Left ventricle myocardium inferior (tissue), 1 donor: ENCODE measurements around the gene CHRNA1. TPM values are rescaled to one million over a fixed set of nuclear protein-coding genes. Genes with fewer than 3 reads are reported as not detected.

ENCODE experiments used
- DNase-seq: peaks from one replicate; pipeline ENCODE4 v3.0.0-alpha.2; 2020
- H3K27ac ChIP-seq: fragments of 200-600 bp; replicated peaks from 2 replicates; pipeline ENCODE4 v1.8.0; 2021
- H3K27me3 ChIP-seq: fragments of 200-600 bp; 2 replicates; pipeline ENCODE4 v1.8.0; 2021; ENCODE audit warnings: low read depth
- H3K36me3 ChIP-seq: fragments of 200-600 bp; 2 replicates; pipeline ENCODE4 v1.8.0; 2021
- H3K4me1 ChIP-seq: fragments of 200-600 bp; 2 replicates; pipeline ENCODE4 v1.8.0; 2021
- H3K4me3 ChIP-seq: fragments of 200-600 bp; 2 replicates; pipeline ENCODE4 v1.8.0; 2021; ENCODE audit warnings: mild to moderate bottlenecking, moderate library complexity
- H3K9me3 ChIP-seq: fragments of 200-600 bp; replicated peaks from 2 replicates; pipeline ENCODE4 v1.8.0; 2021
- intact Hi-C: fragments of 100-400 bp; cut with micrococcal nuclease; formaldehyde crosslinking; loops from one replicate; pipeline ENCODE4 v1.11.0; 2022
- total RNA-seq: library from RNA; stranded (reverse); fragmentation: NEBNext Ultra II Directional; extraction: Animal tissue kit (Norgen Biotek cat#: 25700); gene quantifications from one replicate; pipeline ENCODE4 v1.2.1, GENCODE V29; 2021
- TF ChIP-seq, protein P1 (sequence below): fragments of 200-600 bp; IDR thresholded peaks from 2 replicates; pipeline ENCODE4 v1.8.0; 2021; ENCODE audit warnings: antibody characterized with exemption, mild to moderate bottlenecking, borderline replicate concordance
- donor health status: DM: no; HTN: yes; CAD: no; lungs with severe emphysema.

Gene CHRNA1
- total RNA-seq, 1 donor from 2014 or later, result 0.33 TPM

DNA sequence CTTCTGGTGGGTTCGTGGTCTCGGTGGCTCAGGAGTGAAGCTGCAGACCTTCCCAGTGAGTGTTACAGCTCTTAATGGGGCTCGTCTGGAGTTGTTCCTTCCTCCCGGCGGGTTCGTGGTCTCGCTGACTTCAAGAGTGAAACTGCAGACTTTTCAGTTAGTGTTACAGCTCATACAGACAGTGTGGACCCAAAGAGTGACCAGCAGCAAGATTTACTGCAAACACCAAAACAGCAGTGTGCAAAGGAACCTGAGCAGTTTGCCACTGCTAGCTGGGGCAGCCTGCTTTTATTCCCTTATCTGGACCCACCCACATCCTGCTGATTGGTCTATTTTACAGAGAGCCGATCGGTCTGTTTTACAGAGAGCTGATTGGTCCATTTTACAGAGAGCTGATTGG is 55.6 kb downstream of the CHRNA1 start:
- H3K9me3 ChIP-seq, result no peaks in the 10 kb centered on the region
- no peak for DNase-seq
- TF ChIP-seq, protein P1, sequence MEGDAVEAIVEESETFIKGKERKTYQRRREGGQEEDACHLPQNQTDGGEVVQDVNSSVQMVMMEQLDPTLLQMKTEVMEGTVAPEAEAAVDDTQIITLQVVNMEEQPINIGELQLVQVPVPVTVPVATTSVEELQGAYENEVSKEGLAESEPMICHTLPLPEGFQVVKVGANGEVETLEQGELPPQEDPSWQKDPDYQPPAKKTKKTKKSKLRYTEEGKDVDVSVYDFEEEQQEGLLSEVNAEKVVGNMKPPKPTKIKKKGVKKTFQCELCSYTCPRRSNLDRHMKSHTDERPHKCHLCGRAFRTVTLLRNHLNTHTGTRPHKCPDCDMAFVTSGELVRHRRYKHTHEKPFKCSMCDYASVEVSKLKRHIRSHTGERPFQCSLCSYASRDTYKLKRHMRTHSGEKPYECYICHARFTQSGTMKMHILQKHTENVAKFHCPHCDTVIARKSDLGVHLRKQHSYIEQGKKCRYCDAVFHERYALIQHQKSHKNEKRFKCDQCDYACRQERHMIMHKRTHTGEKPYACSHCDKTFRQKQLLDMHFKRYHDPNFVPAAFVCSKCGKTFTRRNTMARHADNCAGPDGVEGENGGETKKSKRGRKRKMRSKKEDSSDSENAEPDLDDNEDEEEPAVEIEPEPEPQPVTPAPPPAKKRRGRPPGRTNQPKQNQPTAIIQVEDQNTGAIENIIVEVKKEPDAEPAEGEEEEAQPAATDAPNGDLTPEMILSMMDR, result no peak
- H3K4me3 ChIP-seq, result no peak overlapping the region
- no peak overlapping the region for H3K27ac ChIP-seq
- peaks cover 41% of the 10 kb centered on the region for H3K27me3 ChIP-seq
- no peaks in the 10 kb centered on the region for H3K4me1 ChIP-seq
- no peaks in the 10 kb centered on the region for H3K36me3 ChIP-seq
- intact Hi-C loops, result no loop called here

DNA sequence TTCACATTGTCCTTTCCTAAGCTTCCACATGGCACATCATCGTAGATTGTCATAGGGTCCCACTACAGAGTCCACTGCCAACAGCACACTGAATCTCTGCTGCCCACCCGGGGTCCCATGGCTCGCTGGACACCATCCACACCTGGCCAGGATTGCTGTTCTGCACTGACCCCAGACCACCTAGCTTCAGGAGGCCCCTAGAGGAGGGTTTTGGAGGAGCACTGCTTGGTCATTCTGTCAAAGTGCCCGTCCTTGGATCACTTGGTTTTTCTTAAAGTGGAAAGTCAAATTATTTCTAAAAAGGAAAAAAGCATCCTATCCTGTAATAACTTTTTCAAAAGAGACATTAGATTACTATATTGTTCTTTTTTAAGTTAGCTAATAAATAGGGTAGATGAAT is 59.0 kb downstream of the CHRNA1 start:
- TF ChIP-seq, protein P1, result no peak

DNA sequence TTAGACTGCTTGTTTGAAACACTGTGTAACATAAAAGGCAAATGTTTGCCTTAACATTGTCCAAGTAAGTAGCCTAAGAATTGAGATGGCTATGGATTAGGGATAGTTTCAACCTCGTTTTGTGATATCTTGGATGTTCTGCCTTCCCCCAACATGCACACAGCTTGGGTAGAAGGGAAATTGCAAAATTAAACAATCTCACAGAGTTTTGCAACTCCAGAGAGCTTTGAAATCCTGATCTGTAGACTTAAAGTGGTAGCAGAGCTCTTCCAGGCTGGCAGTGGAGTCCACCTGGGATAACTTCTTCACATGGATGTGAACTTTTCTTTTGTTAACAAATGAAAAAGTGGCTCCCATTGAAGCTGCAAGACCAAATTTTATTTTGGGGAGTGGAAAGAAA is 59.6 kb downstream of the CHRNA1 start:
- H3K4me3 ChIP-seq, result no peak overlapping the region
- no peaks in the 10 kb centered on the region for H3K4me1 ChIP-seq
- H3K36me3 ChIP-seq, result no peaks in the 10 kb centered on the region
- H3K9me3 ChIP-seq, result no peaks in the 10 kb centered on the region
- intact Hi-C loops, result no loop called here
- DNase-seq, result no peak
- TF ChIP-seq, protein P1, result no peak
- no peak overlapping the region for H3K27ac ChIP-seq
- peaks cover 39% of the 10 kb centered on the region for H3K27me3 ChIP-seq

More for the DNA sequence above, 59.0 kb downstream of the CHRNA1 start:
- Histone ChIP-seq H3K27me3 (peaks cover 41% of the 10 kb centered on the region), H3K4me1 (no peaks in the 10 kb centered on the region), H3K4me3 (no peak overlapping the region), H3K36me3 (no peaks in the 10 kb centered on the region), H3K27ac (no peak overlapping the region), H3K9me3 (no peaks in the 10 kb centered on the region)
- no peak for DNase-seq
- intact Hi-C loops, result no loop called here

DNA sequence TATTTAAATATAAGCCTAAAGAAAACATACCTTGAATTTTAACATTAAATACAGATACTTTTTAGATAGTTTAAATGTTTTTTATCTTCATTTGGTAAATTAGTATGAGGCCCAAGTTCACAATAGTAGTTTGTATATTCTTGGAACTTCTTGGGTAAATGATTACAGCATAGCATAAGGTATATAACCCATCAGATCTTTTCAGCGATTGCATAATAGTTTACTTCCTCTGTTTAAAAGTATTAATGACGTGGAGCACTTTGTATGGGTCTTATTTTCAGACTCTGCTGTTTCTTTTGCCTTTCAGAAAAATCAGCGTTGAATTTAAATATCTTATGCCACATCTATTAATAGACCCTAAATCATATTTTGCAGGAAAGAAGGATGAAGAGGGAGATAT is 60.2 kb downstream of the CHRNA1 start:
- Histone ChIP-seq H3K36me3 (no peaks in the 10 kb centered on the region), H3K9me3 (no peaks in the 10 kb centered on the region), H3K4me3 (no peak overlapping the region), H3K27ac (no peak overlapping the region), H3K4me1 (no peaks in the 10 kb centered on the region), H3K27me3 (peaks cover 33% of the 10 kb centered on the region)
- no peak for DNase-seq
- intact Hi-C loops, result no loop called here
- TF ChIP-seq, protein P1, result no peak

DNA sequence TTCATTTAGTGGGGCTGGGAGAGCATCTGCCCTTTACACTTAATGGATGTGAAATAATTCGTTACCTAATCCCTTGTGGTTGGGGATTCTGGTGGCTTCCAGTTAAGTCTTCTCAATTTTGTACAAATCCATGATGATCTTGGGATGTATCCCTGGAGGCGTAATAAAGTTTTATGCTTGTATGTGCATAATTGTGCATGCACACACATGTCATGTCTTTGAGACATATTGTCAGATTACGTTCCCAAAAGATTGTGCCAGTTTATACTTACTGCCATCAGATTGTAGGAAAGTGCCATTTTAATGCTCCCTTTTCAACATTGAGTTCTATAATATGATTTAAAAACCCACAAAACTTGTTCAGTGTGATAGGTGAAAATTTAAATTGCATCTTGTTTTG is 60.8 kb downstream of the CHRNA1 start:
- H3K9me3 ChIP-seq, result no peaks in the 10 kb centered on the region
- H3K36me3 ChIP-seq, result no peaks in the 10 kb centered on the region
- intact Hi-C loops, result no loop called here
- H3K4me3 ChIP-seq, result no peak overlapping the region
- no peak for DNase-seq
- H3K4me1 ChIP-seq, result no peaks in the 10 kb centered on the region
- H3K27ac ChIP-seq, result no peak overlapping the region
- TF ChIP-seq, protein P1, result no peak
- H3K27me3 ChIP-seq, result peaks cover 32% of the 10 kb centered on the region

DNA sequence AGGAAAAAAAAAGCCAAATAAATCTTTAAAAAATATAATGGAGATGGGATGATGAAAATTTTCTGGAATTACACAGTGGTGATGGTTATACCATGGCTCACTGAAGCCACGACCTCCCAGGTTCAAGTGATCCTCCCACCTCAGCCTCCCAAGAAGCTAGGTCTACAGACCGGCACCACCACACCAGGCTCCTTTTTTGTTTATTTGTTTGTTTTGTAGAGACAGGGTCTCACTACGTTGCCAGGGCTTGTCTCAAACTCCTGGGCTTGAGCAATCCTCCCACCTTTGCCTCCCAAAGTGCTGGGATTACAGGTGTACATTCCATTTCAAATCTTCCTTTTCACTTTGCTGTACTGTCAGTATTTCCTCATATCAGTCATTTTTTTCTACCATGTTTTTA is 61.7 kb downstream of the CHRNA1 start:
- intact Hi-C loops, result no loop called here
- Histone ChIP-seq H3K27me3 (peaks cover 23% of the 10 kb centered on the region), H3K36me3 (no peaks in the 10 kb centered on the region), H3K4me1 (no peaks in the 10 kb centered on the region), H3K4me3 (no peak overlapping the region), H3K27ac (no peak overlapping the region), H3K9me3 (no peaks in the 10 kb centered on the region)
- no peak for DNase-seq
- TF ChIP-seq, protein P1, result no peak
